ENCODE measurements around the gene GPC2.

The GPC2 gene

DNA sequence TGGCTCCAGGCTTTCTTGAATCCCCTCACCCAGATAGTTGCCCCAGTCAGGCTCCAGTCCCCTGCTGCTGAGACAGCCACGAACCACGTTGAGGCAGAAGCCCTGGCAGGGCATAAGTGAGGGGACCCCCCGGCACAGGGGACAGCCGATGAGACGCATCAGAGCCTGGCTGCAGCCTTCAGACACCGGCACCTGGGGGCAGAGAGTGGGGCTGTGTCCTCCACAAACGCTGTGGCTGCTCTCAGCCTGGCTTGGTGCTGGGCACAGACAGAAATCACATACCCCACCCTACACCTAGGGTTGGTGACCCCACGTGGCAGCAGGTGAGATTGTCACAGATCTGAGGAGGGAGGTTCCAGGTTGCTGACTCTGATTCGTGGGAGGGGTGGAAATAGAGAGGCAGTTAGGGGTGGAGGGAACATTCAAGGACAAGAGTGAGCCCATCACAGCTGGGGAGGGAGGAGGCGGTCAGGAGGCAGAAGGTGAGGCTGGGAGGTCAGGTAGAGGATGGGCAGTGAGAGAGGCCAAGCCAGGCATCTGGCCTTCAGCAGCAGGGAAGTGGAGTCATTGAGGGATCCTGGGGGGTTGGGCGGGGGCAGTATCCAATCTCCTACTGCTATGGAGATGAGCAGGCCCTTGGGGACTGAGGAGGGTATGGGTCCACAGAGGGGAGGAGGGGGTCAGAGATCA lies 3.2 kb downstream of the GPC2 start:
- no peaks in the 10 kb centered on the region for H3K27me3 ChIP-seq (ENCODE audit: insufficient read depth, insufficient read length)
- no peaks in the 10 kb centered on the region; the same call in 1 of the 2 replicates for H3K9me3 ChIP-seq (ENCODE audit: insufficient read depth, low read length)
- peaks cover 5% of the 10 kb centered on the region for H3K4me1 ChIP-seq (ENCODE audit: insufficient read depth, insufficient read length)
- H3K9ac ChIP-seq (ENCODE audit: insufficient read length, low read depth) = no peak overlapping the region
- no peak for DNase-seq (ENCODE audit: low read depth, low spot score)
- no peak for TF ChIP-seq SUZ12 (IDR thresholded peaks at IDR 0.05; ENCODE audit: extremely low read depth, insufficient read depth, insufficient read length)
- no peak for TF ChIP-seq YY1 (IDR thresholded peaks at IDR 0.05; ENCODE audit: insufficient read depth, insufficient read length)
- no peak for TF ChIP-seq ZNF274 (IDR thresholded peaks at IDR 0.05; ENCODE audit: low read depth, low read length)
- no peak overlapping the region for H3K4me3 ChIP-seq (ENCODE audit: insufficient read length, low read depth)
- H3K36me3 ChIP-seq (ENCODE audit: insufficient read depth, insufficient read length, low read length) = peaks cover 11% of the 10 kb centered on the region

DNA sequence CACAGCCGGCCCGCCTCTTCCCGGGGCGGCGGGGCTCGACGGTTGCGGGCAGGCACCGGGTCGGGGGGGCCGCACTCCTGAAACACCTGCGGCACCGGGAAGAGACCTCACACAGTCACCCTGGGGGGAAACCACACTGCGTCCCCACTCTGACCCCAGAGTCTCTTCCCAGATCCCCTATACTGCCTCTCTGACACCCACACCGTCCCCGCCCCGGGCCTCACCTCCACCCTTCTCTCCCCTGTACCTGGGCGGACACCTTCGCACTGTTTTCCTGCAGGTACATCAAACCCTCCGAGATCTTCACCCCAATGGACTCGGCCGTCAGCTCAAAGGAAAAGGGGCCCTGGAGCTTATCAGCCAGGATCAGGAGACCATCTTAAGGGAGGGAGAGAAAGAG lies 5.3 kb downstream of the GPC2 start:
- Histone ChIP-seq H3K9ac (ENCODE audit: insufficient read length, low read depth) (no peak overlapping the region), H3K36me3 (ENCODE audit: insufficient read depth, insufficient read length, low read length) (peaks cover 11% of the 10 kb centered on the region), H3K27me3 (ENCODE audit: insufficient read depth, insufficient read length) (peaks cover 6% of the 10 kb centered on the region), H3K4me3 (ENCODE audit: insufficient read length, low read depth) (no peak overlapping the region), H3K4me1 (ENCODE audit: insufficient read depth, insufficient read length) (peaks cover 8% of the 10 kb centered on the region), H3K9me3 (ENCODE audit: insufficient read depth, low read length) (no peaks in the 10 kb centered on the region)
- DNase-seq (ENCODE audit: low read depth, low spot score) = no peak
- TF ChIP-seq YY1 (IDR thresholded peaks at IDR 0.05; ENCODE audit: insufficient read depth, insufficient read length) (no peak), ZNF274 (IDR thresholded peaks at IDR 0.05; ENCODE audit: low read depth, low read length) (no peak), SUZ12 (IDR thresholded peaks at IDR 0.05; ENCODE audit: extremely low read depth, insufficient read depth, insufficient read length) (no peak)

DNA sequence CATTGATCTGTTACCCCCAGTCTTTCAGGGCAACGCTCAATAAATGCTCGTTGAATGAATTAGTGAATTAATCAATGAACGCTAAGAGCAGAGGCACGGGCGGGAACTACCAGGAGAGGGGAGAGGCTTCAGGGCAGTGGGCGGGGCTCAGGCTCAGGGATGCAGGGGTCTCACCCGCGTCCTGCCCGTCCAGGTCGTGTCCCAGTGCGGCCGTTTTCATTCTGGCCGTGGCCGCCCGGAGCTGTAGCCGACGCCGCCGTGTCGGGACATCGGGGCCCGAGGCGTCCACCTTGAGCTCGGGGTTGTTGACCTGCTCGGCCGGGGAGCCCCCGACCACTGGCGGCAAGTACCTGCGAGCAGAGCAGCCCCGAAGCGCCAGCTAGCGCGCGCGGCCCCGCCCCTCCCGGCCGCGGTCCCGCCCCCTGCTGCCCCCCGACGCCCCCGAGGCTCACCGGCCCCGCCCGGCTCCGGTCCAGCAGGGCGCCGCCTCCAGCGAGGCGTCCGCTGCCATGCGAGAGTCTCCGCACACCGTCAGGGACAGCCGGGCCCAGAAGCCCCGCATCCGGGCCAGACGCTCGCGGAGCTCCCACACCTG lies 6.0 kb downstream of the GPC2 start:
- peaks cover 11% of the 10 kb centered on the region for H3K36me3 ChIP-seq (ENCODE audit: insufficient read depth, insufficient read length, low read length)
- H3K27me3 ChIP-seq (ENCODE audit: insufficient read depth, insufficient read length) = peaks cover 12% of the 10 kb centered on the region
- peaks cover 13% of the 10 kb centered on the region for H3K4me1 ChIP-seq (ENCODE audit: insufficient read depth, insufficient read length)
- H3K9ac ChIP-seq (ENCODE audit: insufficient read length, low read depth) = no peak overlapping the region
- H3K9me3 ChIP-seq (ENCODE audit: insufficient read depth, low read length) = no peaks in the 10 kb centered on the region
- TF ChIP-seq SUZ12 (IDR thresholded peaks at IDR 0.05; ENCODE audit: extremely low read depth, insufficient read depth, insufficient read length) (no peak), ZNF274 (IDR thresholded peaks at IDR 0.05; ENCODE audit: low read depth, low read length) (no peak), YY1 (IDR thresholded peaks at IDR 0.05; ENCODE audit: insufficient read depth, insufficient read length) (no peak)
- no peak overlapping the region for H3K4me3 ChIP-seq (ENCODE audit: insufficient read length, low read depth)
- DNase-seq (ENCODE audit: low read depth, low spot score) = no peak

DNA sequence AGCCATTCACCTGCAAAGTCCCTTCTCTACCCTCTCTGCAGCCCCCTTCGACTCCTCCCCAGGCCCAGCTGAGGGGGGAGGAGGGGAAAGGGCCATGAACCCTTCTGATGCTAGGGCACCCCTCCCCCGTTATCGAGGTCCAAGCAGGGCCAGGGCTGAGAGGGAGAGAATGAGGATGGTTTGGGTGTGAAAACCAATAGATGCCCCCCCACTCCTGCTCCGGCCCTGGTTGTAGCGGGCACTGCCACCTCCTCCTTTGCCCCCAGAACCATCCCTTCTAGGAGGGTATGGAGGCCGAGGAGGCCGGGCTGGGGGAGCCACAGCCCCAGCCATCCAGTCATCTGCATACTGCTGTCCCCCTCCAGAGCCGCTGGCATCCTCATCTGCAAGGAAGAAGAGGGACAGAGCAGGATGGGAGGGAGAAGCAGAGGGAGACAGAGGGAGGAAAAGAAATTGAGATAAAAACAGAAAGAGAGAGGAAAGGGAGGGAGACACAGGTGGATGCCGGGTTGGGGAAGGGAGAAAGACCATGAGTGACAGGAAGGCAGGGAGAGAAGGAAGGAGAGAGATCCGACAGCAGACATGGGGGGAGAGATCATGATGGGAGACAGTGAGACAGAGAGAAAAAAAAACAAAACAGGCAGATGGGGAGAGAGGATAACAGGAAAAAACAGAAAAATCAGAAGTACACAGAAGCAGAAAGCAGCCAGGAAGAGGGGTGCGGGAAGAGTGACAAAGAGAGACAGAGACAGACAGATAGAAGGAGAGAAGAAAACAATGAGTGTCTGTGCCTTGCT lies 6.9 kb downstream of the GPC2 start:
- Histone ChIP-seq H3K4me3 (ENCODE audit: insufficient read length, low read depth) (no peak overlapping the region), H3K36me3 (ENCODE audit: insufficient read depth, insufficient read length, low read length) (peaks cover 6% of the 10 kb centered on the region), H3K9me3 (ENCODE audit: insufficient read depth, low read length) (no peaks in the 10 kb centered on the region), H3K9ac (ENCODE audit: insufficient read length, low read depth) (peak overlapping the region; percentile 21), H3K4me1 (ENCODE audit: insufficient read depth, insufficient read length) (peaks cover 13% of the 10 kb centered on the region), H3K27me3 (ENCODE audit: insufficient read depth, insufficient read length) (peaks cover 13% of the 10 kb centered on the region)
- TF ChIP-seq ZNF274 (IDR thresholded peaks at IDR 0.05; ENCODE audit: low read depth, low read length) = no peak
- no peak for TF ChIP-seq YY1 (IDR thresholded peaks at IDR 0.05; ENCODE audit: insufficient read depth, insufficient read length)
- no peak for TF ChIP-seq SUZ12 (IDR thresholded peaks at IDR 0.05; ENCODE audit: extremely low read depth, insufficient read depth, insufficient read length)
- DNase-seq (ENCODE audit: low read depth, low spot score) = no peak

DNA sequence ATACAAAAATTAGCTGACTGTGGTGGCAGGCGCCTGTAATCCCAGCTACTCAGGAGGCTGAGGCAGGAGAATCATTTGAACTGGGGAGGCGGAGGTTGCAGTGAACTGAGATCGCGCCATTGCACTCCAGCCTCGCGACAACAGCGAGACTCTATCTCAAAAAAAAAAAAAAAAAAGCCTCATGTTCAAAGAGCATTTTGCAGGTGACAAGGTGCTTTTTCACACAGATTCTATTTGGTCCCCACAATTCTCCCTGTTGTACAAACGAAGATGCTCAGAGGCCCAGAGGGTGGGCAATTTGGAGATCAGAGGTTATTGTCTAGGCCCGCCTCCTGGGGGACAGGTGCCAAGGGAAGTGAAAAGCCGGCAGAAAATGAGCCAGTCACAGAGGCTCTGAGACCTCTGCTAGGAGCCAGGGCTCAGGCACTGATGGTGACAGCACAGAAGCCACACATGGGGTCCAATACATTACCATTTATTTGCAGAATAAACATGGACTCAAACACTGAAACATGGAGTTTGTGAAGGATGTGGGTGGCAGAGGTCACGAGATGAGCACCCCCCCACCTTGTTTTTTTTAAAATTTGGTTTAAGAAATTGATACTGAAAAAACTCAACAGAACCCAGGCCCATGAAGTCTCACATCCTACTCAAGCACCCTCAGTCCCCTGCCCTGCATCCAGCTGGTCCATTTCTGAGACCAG lies 7.9 kb downstream of the GPC2 start:
- no peak for DNase-seq (ENCODE audit: low read depth, low spot score)
- TF ChIP-seq ZNF274 (IDR thresholded peaks at IDR 0.05; ENCODE audit: low read depth, low read length) = no peak
- TF ChIP-seq SUZ12 (IDR thresholded peaks at IDR 0.05; ENCODE audit: extremely low read depth, insufficient read depth, insufficient read length) = no peak
- no peak for TF ChIP-seq YY1 (IDR thresholded peaks at IDR 0.05; ENCODE audit: insufficient read depth, insufficient read length)

DNA sequence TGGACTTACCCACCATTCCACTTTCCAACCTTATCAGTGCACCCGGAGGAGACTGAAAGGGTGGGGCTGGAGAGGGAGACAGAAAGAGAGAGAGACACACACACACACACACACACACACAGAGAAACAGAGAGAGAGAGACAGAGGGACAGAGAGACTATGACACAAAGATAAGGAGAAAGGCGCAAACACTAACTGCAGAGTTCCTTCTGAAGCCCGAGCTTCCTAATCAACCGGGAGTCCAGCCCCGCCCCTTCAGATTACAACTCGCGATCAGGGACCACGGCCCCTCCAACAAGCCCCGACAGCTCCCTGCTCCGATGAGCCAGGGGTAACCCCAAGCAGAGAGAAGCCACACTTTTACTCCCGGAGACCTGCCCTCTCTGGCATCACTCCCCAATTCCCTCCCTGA lies 9.3 kb downstream of the GPC2 start:
- H3K9me3 ChIP-seq (ENCODE audit: insufficient read depth, low read length) = no peaks in the 10 kb centered on the region

More for the DNA sequence above, 7.9 kb downstream of the GPC2 start:
- Histone ChIP-seq H3K9ac (ENCODE audit: insufficient read length, low read depth) (no peak overlapping the region), H3K27me3 (ENCODE audit: insufficient read depth, insufficient read length) (peaks cover 13% of the 10 kb centered on the region), H3K4me3 (ENCODE audit: insufficient read length, low read depth) (no peak overlapping the region), H3K4me1 (ENCODE audit: insufficient read depth, insufficient read length) (peaks cover 13% of the 10 kb centered on the region), H3K36me3 (ENCODE audit: insufficient read depth, insufficient read length, low read length) (peaks cover 4% of the 10 kb centered on the region), H3K9me3 (ENCODE audit: insufficient read depth, low read length) (no peaks in the 10 kb centered on the region)

More for the DNA sequence above, 9.3 kb downstream of the GPC2 start:
- TF ChIP-seq YY1 (IDR thresholded peaks at IDR 0.05; ENCODE audit: insufficient read depth, insufficient read length) (no peak), ZNF274 (IDR thresholded peaks at IDR 0.05; ENCODE audit: low read depth, low read length) (no peak), SUZ12 (IDR thresholded peaks at IDR 0.05; ENCODE audit: extremely low read depth, insufficient read depth, insufficient read length) (no peak)
- Histone ChIP-seq H3K27me3 (ENCODE audit: insufficient read depth, insufficient read length) (peaks cover 13% of the 10 kb centered on the region), H3K9ac (ENCODE audit: insufficient read length, low read depth) (peak overlapping the region; percentile 70), H3K4me1 (ENCODE audit: insufficient read depth, insufficient read length) (peaks cover 15% of the 10 kb centered on the region), H3K36me3 (ENCODE audit: insufficient read depth, insufficient read length, low read length) (peaks cover 2% of the 10 kb centered on the region), H3K4me3 (ENCODE audit: insufficient read length, low read depth) (peak overlapping the region; percentile 45)
- no peak for DNase-seq (ENCODE audit: low read depth, low spot score)

All from NT2/D1 (cell line).